Karpas-422 (cell line): ENCODE data around the gene ERG. TPM values are rescaled to one million over a fixed set of nuclear protein-coding genes. Genes with fewer than 3 reads are reported as not detected.

ENCODE experiments used
- DNase-seq: peaks from one replicate; pipeline ENCODE4 v3.0.0-alpha.2; 2015
- H2AFZ ChIP-seq: fragments of 200-600 bp; sonication (generic); 2 replicates; pipeline ENCODE4 v1.6.1; 2014; ENCODE audit warnings: antibody characterized with exemption, low read length, mixed read lengths
- H3K27ac ChIP-seq: fragments of 200-600 bp; sonication (generic); 2 replicates; pipeline ENCODE4 v1.5.1; 2014; ENCODE audit warnings: mild to moderate bottlenecking, low read length, moderate library complexity
- H3K27me3 ChIP-seq: fragments of 200-600 bp; sonication (generic); 2 replicates; pipeline ENCODE4 v1.6.1; 2014; ENCODE audit warnings: low read length, mixed read lengths
- H3K36me3 ChIP-seq: fragments of 200-600 bp; sonication (generic); 2 replicates; pipeline ENCODE4 v1.6.1; 2014; ENCODE audit warnings: low read length, mixed read lengths; ENCODE audit not compliant: insufficient read depth
- H3K4me1 ChIP-seq: fragments of 200-600 bp; sonication (generic); 2 replicates; pipeline ENCODE4 v1.6.1; 2014; ENCODE audit warnings: mild to moderate bottlenecking, low read length, mixed read lengths
- H3K4me2 ChIP-seq: fragments of 200-600 bp; sonication (generic); 2 replicates; pipeline ENCODE4 v1.6.1; 2014; ENCODE audit warnings: low read length, low read depth, mild to moderate bottlenecking; ENCODE audit not compliant: poor library complexity, severe bottlenecking
- H3K4me3 ChIP-seq: fragments of 200-600 bp; sonication (generic); 2 replicates; pipeline ENCODE4 v1.5.1; 2014; ENCODE audit warnings: mild to moderate bottlenecking, antibody characterized with exemption, low read length, mixed read lengths
- H3K79me2 ChIP-seq: fragments of 200-600 bp; sonication (generic); 2 replicates; pipeline ENCODE4 v1.6.1; 2014; ENCODE audit warnings: mild to moderate bottlenecking, low read length, mixed read lengths
- H3K9ac ChIP-seq: fragments of 200-600 bp; sonication (generic); 2 replicates; pipeline ENCODE4 v1.6.0; 2014; ENCODE audit warnings: low read length
- H3K9me2 ChIP-seq: fragments of 200-600 bp; sonication (generic), shearing (Covaris generic); replicated peaks from 2 replicates; pipeline ENCODE4 v1.6.0; 2014; ENCODE audit warnings: mild to moderate bottlenecking, low read length, moderate library complexity; ENCODE audit not compliant: insufficient read depth
- H3K9me3 ChIP-seq: fragments of 300-700, 200-600 bp; sonication (generic); 2 replicates; pipeline ENCODE4 v1.6.1; 2014; ENCODE audit warnings: low read length, mixed read lengths
- H4K20me1 ChIP-seq: fragments of 200-600 bp; sonication (generic); 2 replicates; pipeline ENCODE4 v1.6.1; 2014; ENCODE audit warnings: mild to moderate bottlenecking, antibody characterized with exemption, low read length, low read depth; ENCODE audit not compliant: insufficient read depth
- total RNA-seq: library from RNA; depleted of rRNA; stranded (reverse); fragments of >200 nt; shearing (Covaris generic); gene quantifications from 2 replicates; pipeline ENCODE4 v1.2.3, GENCODE V29; 2014; ENCODE audit warnings: low replicate concordance

ERG gene
- total RNA-seq, 1 experiment from 2014 or later: not detected

DNA sequence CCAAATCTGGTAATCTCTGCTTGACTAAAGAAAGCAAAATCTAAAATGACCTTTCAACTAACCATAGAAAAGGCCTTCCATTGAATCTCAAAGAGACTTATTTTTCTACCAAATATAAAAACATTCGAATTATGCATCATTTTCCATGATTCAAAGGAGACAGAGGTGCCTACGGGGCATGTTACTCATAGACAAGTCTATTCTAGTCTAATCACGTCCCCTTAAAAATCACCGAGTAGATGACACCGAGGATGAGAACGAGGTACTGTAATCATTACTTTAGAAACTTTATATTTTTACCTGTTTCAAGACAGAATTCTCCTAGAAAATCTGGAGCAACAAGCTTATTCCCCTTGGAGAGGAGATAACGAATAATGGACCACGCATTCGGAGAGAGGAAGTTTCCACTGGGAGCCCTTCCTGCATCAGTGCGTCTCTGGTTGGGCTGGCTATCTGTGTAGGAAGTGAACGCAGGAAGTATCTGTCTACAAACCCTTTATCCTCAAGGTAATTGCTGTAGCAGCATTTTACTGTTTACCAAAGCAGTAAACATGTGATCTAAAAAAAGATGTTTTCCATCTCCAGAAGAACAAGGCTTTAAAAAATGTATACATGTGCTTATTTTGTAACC, 9.5 kb downstream of the ERG start:
- DNase-seq: no peak
- Histone ChIP-seq H3K36me3 (no peaks in the 10 kb centered on the region), H3K4me3 (no peak overlapping the region), H3K9ac (no peak overlapping the region), H3K9me2 (no peaks in the 10 kb centered on the region), H3K27ac (no peak overlapping the region), H3K4me1 (no peaks in the 10 kb centered on the region), H3K27me3 (no peaks in the 10 kb centered on the region), H3K4me2 (no peak overlapping the region), H2AFZ (no peak overlapping the region), H4K20me1 (no peaks in the 10 kb centered on the region), H3K79me2 (no peaks in the 10 kb centered on the region), H3K9me3 (no peaks in the 10 kb centered on the region)

DNA sequence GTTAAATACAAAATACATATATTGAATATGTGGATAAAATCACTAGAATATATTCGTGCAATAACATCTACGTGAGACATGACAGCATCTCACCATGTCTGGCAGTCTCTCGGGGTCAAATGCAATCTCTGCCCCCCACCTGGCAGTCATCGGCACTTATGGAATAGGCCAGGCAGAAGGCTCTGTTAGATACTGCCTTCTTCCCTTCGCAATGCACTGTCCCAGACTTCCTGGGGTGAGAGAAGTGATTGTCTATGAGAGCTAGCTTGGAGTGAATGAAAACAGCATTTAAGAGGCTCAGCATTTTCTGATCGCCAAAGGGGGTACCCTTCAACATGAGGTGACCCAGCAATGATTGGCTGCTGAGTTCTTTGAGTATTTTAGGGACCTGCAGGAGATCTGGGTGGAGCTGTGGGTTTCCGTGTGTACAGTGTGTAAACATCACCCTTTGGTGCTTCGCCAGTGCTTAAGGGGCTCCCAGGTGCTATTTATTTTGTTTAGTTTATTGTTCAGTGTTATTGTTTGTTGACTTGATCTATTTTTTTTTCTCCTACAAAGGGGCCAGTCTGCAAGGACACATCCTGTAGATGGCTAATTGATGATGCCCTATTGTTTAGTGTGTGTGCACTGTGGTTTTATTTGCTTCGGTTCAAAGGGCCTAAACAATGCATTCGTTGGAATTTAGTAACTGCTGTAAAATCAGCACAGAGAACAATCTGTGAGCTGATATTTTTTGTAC, 10.2 kb downstream of the ERG start:
- no peaks in the 10 kb centered on the region for H3K4me1 ChIP-seq
- DNase-seq: no peak
- H2AFZ ChIP-seq: no peak overlapping the region
- no peaks in the 10 kb centered on the region for H4K20me1 ChIP-seq
- no peaks in the 10 kb centered on the region for H3K36me3 ChIP-seq
- no peaks in the 10 kb centered on the region for H3K27me3 ChIP-seq
- no peak overlapping the region for H3K4me3 ChIP-seq
- H3K9me3 ChIP-seq: no peaks in the 10 kb centered on the region
- no peak overlapping the region for H3K9ac ChIP-seq
- no peak overlapping the region for H3K4me2 ChIP-seq
- H3K9me2 ChIP-seq: no peaks in the 10 kb centered on the region
- no peak overlapping the region for H3K27ac ChIP-seq
- H3K79me2 ChIP-seq: no peaks in the 10 kb centered on the region

DNA sequence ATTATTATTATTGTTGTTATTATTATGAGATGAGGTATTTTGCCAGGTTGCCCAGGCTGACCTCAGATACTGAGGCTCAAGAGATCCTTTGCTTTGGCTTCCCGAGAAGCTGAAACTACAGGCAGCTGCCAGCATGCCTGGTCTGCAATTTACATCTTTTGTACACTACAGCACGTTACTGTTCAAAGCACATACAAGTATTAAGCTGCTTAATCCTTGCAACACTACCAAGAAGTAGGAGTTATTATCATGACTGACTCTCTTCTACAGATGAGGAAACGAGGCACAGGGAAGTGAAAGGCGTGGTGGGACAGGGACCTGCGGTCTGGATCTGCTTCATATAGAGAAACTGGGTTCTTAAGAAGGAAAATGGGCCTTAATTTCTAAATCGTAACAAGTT, 11.6 kb downstream of the ERG start:
- H3K9ac ChIP-seq: no peak overlapping the region
- no peak for DNase-seq
- H3K9me2 ChIP-seq: no peaks in the 10 kb centered on the region
- no peaks in the 10 kb centered on the region for H3K4me1 ChIP-seq
- no peaks in the 10 kb centered on the region for H3K27me3 ChIP-seq
- H3K27ac ChIP-seq: no peak overlapping the region
- no peak overlapping the region for H2AFZ ChIP-seq
- H3K4me3 ChIP-seq: no peak overlapping the region
- H3K4me2 ChIP-seq: no peak overlapping the region
- no peaks in the 10 kb centered on the region for H3K36me3 ChIP-seq
- no peaks in the 10 kb centered on the region for H4K20me1 ChIP-seq
- no peaks in the 10 kb centered on the region for H3K79me2 ChIP-seq
- no peaks in the 10 kb centered on the region for H3K9me3 ChIP-seq

DNA sequence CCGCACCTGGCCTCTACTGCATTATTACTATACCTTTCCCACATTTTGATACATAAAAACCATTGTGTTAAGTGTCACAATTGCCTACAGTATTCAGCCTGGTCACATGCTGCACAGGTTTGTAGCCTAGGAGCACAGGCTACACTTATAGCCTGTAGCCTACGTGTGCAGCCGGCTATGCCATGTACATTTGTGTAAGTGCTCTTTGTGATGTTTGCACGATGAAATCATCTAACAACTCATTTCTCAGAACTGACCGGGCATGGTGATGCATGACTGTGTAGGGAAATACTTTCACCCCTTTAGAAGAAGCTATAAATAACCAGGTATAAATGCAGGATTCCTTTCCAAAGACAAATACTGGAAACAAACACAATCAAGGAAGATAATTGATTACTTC, 12.1 kb downstream of the ERG start:
- Histone ChIP-seq H3K79me2 (no peaks in the 10 kb centered on the region), H3K36me3 (no peaks in the 10 kb centered on the region), H3K4me2 (no peak overlapping the region), H4K20me1 (no peaks in the 10 kb centered on the region), H3K27ac (no peak overlapping the region), H3K27me3 (no peaks in the 10 kb centered on the region), H2AFZ (no peak overlapping the region), H3K9me2 (no peaks in the 10 kb centered on the region), H3K9ac (no peak overlapping the region), H3K4me3 (no peak overlapping the region), H3K4me1 (no peaks in the 10 kb centered on the region), H3K9me3 (no peaks in the 10 kb centered on the region)
- no peak for DNase-seq

DNA sequence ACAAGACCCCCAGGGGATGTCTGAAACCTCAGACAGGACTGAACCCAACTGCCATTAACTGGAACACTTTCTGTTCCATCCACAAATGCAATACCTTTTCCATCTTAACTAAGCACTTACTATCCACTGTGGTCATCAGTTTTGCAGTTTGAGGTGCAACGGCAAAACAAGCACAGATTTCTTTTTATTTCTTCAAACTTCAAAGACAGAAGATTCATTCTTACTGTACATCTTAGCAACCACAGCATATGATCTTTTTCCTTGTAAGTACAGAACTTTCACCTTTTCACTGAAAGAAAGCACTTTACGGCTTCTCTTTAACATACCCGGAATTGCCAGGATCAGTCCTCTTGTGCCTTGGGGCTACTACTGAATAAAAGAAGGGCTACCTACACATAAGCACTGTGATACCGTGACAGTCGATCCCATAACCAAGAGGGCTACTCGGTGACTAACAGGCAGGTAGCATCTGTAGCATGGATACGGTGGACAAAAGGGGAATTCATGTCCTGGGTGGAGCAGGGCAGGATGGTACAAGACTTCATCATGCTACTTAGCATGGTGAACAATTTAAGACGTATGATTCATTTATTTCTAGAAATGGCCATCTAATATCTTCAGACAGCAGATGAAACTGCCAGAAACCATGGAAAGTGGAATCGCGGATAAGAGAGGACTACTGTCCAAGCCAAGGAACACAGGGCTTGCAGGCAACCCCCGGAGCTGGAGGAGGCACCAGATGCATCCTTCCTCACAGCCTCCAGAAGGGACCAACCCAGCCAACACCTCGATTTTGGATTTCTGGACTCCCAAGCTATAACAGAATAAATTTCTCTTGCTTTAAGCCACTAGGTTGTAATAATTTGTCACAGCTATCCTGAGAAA, 18.4 kb downstream of the ERG start:
- Histone ChIP-seq H3K36me3 (no peaks in the 10 kb centered on the region), H4K20me1 (no peaks in the 10 kb centered on the region), H2AFZ (no peak overlapping the region), H3K9me3 (no peaks in the 10 kb centered on the region), H3K9ac (no peak overlapping the region), H3K27me3 (no peaks in the 10 kb centered on the region), H3K27ac (no peak overlapping the region), H3K4me2 (no peak overlapping the region), H3K9me2 (no peaks in the 10 kb centered on the region), H3K4me3 (no peak overlapping the region), H3K4me1 (no peaks in the 10 kb centered on the region), H3K79me2 (no peaks in the 10 kb centered on the region)
- DNase-seq: no peak

DNA sequence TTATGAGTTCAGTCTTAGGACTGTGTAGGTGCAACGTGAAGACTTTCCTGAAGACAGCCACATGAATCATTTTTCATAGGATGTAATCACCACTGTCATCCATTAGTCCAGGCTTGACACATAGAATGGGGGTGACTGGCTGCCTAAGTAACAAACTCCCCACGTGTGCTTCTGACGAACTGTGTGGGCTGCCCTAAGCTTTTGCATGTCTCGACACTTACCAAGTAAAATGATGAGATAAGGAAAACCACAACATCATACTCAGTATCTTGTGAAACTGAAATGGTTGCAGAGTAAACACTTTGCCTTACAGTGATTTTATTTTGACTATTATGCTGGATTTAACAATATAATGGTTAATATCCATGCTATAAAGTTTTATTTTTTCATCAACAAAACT, 19.5 kb downstream of the ERG start:
- no peaks in the 10 kb centered on the region for H3K27me3 ChIP-seq
- H3K4me3 ChIP-seq: no peak overlapping the region
- H3K9me2 ChIP-seq: no peaks in the 10 kb centered on the region
- no peak for DNase-seq
- H4K20me1 ChIP-seq: no peaks in the 10 kb centered on the region
- no peaks in the 10 kb centered on the region for H3K9me3 ChIP-seq
- H3K4me1 ChIP-seq: no peaks in the 10 kb centered on the region
- no peak overlapping the region for H3K4me2 ChIP-seq
- no peaks in the 10 kb centered on the region for H3K36me3 ChIP-seq
- no peak overlapping the region for H3K27ac ChIP-seq
- H3K9ac ChIP-seq: no peak overlapping the region
- H2AFZ ChIP-seq: no peak overlapping the region
- H3K79me2 ChIP-seq: no peaks in the 10 kb centered on the region

DNA sequence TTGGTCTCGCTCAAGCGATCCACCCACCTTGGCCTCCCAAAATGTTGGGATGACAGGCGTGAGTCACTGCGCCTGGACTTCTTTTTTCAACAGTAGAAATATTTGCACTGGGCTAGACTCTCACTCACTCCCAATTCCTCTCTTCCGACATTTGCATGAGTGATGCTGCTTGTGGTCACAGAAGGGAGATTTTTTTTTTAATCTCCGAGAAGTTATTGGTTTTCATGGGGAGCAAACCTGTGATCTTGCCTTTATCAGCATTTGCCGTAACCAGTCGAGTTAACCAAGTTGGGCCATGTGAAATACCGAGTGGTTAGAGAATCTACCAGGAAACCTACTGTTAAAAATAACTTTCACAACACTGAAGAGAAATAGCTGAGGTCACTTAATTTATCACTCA, 21.1 kb downstream of the ERG start:
- no peaks in the 10 kb centered on the region for H3K27me3 ChIP-seq
- no peak for DNase-seq
- no peak overlapping the region for H2AFZ ChIP-seq
- no peak overlapping the region for H3K4me2 ChIP-seq
- no peaks in the 10 kb centered on the region for H3K9me2 ChIP-seq
- no peaks in the 10 kb centered on the region for H3K9me3 ChIP-seq
- no peaks in the 10 kb centered on the region for H3K4me1 ChIP-seq
- H3K9ac ChIP-seq: no peak overlapping the region
- H4K20me1 ChIP-seq: no peaks in the 10 kb centered on the region
- H3K79me2 ChIP-seq: no peaks in the 10 kb centered on the region
- H3K36me3 ChIP-seq: no peaks in the 10 kb centered on the region
- no peak overlapping the region for H3K27ac ChIP-seq
- no peak overlapping the region for H3K4me3 ChIP-seq

DNA sequence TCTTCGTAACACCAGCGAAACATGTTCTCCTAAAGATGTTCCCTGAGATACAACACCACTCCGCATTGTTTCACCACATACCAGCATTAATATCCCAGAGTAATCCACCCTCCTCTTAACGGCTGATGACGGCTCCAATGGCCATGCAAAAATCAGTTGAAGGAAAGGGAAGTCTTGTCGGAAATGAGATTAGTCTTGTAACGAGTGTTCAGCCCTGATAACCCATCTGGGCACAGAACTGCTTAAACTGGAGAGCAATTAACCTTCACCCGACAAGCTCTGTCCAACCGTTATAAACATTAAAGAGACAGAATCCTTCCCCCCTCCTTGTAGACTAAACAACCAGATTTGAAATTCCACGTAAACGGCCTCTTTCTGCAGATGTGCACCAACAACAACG, 21.9 kb downstream of the ERG start:
- Histone ChIP-seq H3K9me3 (no peaks in the 10 kb centered on the region), H3K4me2 (no peak overlapping the region), H3K36me3 (no peaks in the 10 kb centered on the region), H2AFZ (no peak overlapping the region), H4K20me1 (no peaks in the 10 kb centered on the region), H3K4me1 (peaks cover 3% of the 10 kb centered on the region), H3K9ac (no peak overlapping the region), H3K9me2 (no peaks in the 10 kb centered on the region), H3K79me2 (no peaks in the 10 kb centered on the region), H3K27me3 (no peaks in the 10 kb centered on the region), H3K27ac (no peak overlapping the region), H3K4me3 (no peak overlapping the region)
- no peak for DNase-seq
